H1 (cell line): Measurements from ENCODE around the gene KLHDC8A. TPM values are rescaled to one million over a fixed set of nuclear protein-coding genes. Genes with fewer than 3 reads are reported as not detected.

Experiments used
- CTCF ChIA-PET: fragments of 300-600 bp; sonication (Branson Sonifier 250); formaldehyde crosslinking; loops from one replicate; lab custom pipeline; 2021; ENCODE audit not compliant: partially characterized antibody; lab: Charles Lee
- POLR2A ChIA-PET: fragments of 300-600 bp; sonication (Branson Sonifier 250); formaldehyde crosslinking; loops from one replicate; lab custom pipeline; 2021; ENCODE audit warnings: inconsistent platforms; ENCODE audit not compliant: partially characterized antibody; lab: Charles Lee
- DNase-seq, 2 experiments: peaks; one replicate each; pipeline versions ENCODE4 v3.0.0 to v3.0.0-alpha.2; 2010 to 2022; ENCODE audit warnings: low spot score in 2 of 2, low read depth in 1 of 2, mixed read lengths in 1 of 2
- FAIRE-seq: peaks from 2 replicates; lab custom pipeline; 2011; peaks lifted over from hg19 to GRCh38; lab: Jason Lieb, UNC
- H2AFZ ChIP-seq: 2 replicates; pipeline ENCODE4 v1.8.1; 2012; ENCODE audit warnings: low read length, inconsistent platforms
- H2AK5ac ChIP-seq: 2 replicates; pipeline ENCODE4 v1.6.1; 2013; ENCODE audit warnings: low read depth, low read length
- H2BK120ac ChIP-seq: replicated peaks from 2 replicates; pipeline ENCODE3; 2013; ENCODE audit warnings: low read depth, low read length, inconsistent platforms
- H2BK12ac ChIP-seq: 2 replicates; pipeline ENCODE4 v1.6.1; 2013; ENCODE audit warnings: low read depth, low read length
- H2BK15ac ChIP-seq: 2 replicates; pipeline ENCODE4 v1.6.1; 2013; ENCODE audit warnings: low read length
- H2BK20ac ChIP-seq: 2 replicates; pipeline ENCODE4 v1.6.1; 2013; ENCODE audit warnings: low read length
- H2BK5ac ChIP-seq: 2 replicates; pipeline ENCODE4 v1.6.1; 2013; ENCODE audit warnings: low read depth, low read length
- H3K14ac ChIP-seq: 2 replicates; pipeline ENCODE4 v1.6.1; 2013; ENCODE audit warnings: inconsistent platforms; ENCODE audit not compliant: insufficient read length
- H3K18ac ChIP-seq: 2 replicates; pipeline ENCODE4 v1.6.1; 2013; ENCODE audit warnings: low read length; ENCODE audit errors: extremely low read depth
- H3K23ac ChIP-seq: 2 replicates; pipeline ENCODE4 v1.6.1; 2013; ENCODE audit warnings: inconsistent platforms; ENCODE audit not compliant: insufficient read length
- H3K23me2 ChIP-seq: 2 replicates; pipeline ENCODE4 v1.6.1; 2013; ENCODE audit warnings: low read depth, low read length
- H3K27ac ChIP-seq: 2 replicates; pipeline ENCODE4 v1.6.1; 2011; ENCODE audit warnings: low read depth, low read length, inconsistent platforms
- H3K27me3 ChIP-seq, 4 experiments: replicated peaks in 1 of 4; 1 replicate in 1 of 4; 2 replicates in 3 of 4; pipeline versions ENCODE4 v1.6.1 to v1.8.1; 2011 to 2013; ENCODE audit warnings: low read length in 3 of 4, mild to moderate bottlenecking in 3 of 4, inconsistent platforms in 2 of 4, mixed read lengths in 2 of 4, moderate library complexity in 1 of 4; ENCODE audit not compliant: control insufficient read depth in 3 of 4, insufficient read depth in 3 of 4; ENCODE audit errors: extremely low read depth in 1 of 4
- H3K36me3 ChIP-seq, 4 experiments: 2 replicates each; pipeline versions ENCODE4 v1.6.1 to v1.8.1; 2011 to 2013; ENCODE audit warnings: mild to moderate bottlenecking in 4 of 4, low read length in 3 of 4, moderate library complexity in 2 of 4, control low read depth in 1 of 4, inconsistent platforms in 1 of 4; ENCODE audit not compliant: insufficient read depth in 4 of 4, control insufficient read depth in 2 of 4
- H3K4ac ChIP-seq: replicated peaks from 2 replicates; pipeline ENCODE3; 2013; ENCODE audit warnings: low read length, low read depth, mixed read lengths, inconsistent platforms; ENCODE audit not compliant: insufficient read length
- H3K4me1 ChIP-seq, 4 experiments: replicated peaks in 1 of 4; 1 replicate in 1 of 4; 2 replicates in 3 of 4; pipeline versions ENCODE4 v1.6.1 to v1.8.1; 2011 to 2013; ENCODE audit warnings: low read length in 3 of 4, inconsistent platforms in 2 of 4, mixed read lengths in 1 of 4; ENCODE audit not compliant: insufficient read depth in 4 of 4, control insufficient read depth in 3 of 4
- H3K4me2 ChIP-seq, 2 experiments: 2 replicates each; pipeline versions ENCODE4 v1.6.1 to v1.8.1; 2011 to 2013; ENCODE audit warnings: low read depth in 2 of 2, low read length in 2 of 2, control low read depth in 1 of 2, inconsistent platforms in 1 of 2, mild to moderate bottlenecking in 1 of 2; ENCODE audit not compliant: insufficient read depth in 1 of 2
- H3K4me3 ChIP-seq, 4 experiments: fragments of 200-600, 300-600 bp in 1 of 4; sonication (generic), shearing (Covaris generic), sonication (Bioruptor Twin) in 1 of 4; 2 replicates each; pipeline versions ENCODE4 v1.5.1 to v1.8.1; 2011 to 2016; ENCODE audit warnings: low read length in 4 of 4, low read depth in 3 of 4, control low read depth in 2 of 4, inconsistent platforms in 2 of 4, mild to moderate bottlenecking in 2 of 4, mixed read lengths in 1 of 4, moderate library complexity in 1 of 4; ENCODE audit not compliant: insufficient read depth in 2 of 4; ENCODE audit errors: extremely low read depth in 1 of 4
- H3K56ac ChIP-seq: replicated peaks from 2 replicates; pipeline ENCODE3; 2013; ENCODE audit warnings: low read depth, mild to moderate bottlenecking, mixed read lengths, low read length, inconsistent platforms; ENCODE audit not compliant: insufficient read length
- H3K79me1 ChIP-seq: 2 replicates; pipeline ENCODE4 v1.6.1; 2013; ENCODE audit warnings: low read depth, low read length, control low read depth
- H3K79me2 ChIP-seq, 2 experiments: 2 replicates each; pipeline versions ENCODE4 v1.6.1 to v1.8.1; 2012 to 2013; ENCODE audit warnings: low read length in 2 of 2, mild to moderate bottlenecking in 2 of 2, inconsistent platforms in 1 of 2; ENCODE audit not compliant: insufficient read depth in 2 of 2, control insufficient read depth in 1 of 2
- H3K9ac ChIP-seq, 4 experiments: replicated peaks in 1 of 4; 1 replicate in 1 of 4; 2 replicates in 3 of 4; pipeline versions ENCODE4 v1.6.1 to v1.8.1; 2011 to 2013; ENCODE audit warnings: low read depth in 3 of 4, low read length in 3 of 4, control low read depth in 2 of 4, mild to moderate bottlenecking in 2 of 4, moderate library complexity in 2 of 4, inconsistent platforms in 1 of 4; ENCODE audit errors: extremely low read depth in 1 of 4
- H3K9me3 ChIP-seq, 2 experiments: 2 replicates each; pipeline versions ENCODE4 v1.6.1 to v1.8.1; 2012 to 2013; ENCODE audit warnings: mild to moderate bottlenecking in 2 of 2, moderate library complexity in 2 of 2, control low read depth in 1 of 2, inconsistent platforms in 1 of 2, low read depth in 1 of 2, low read length in 1 of 2, mixed read lengths in 1 of 2; ENCODE audit not compliant: insufficient read depth in 2 of 2
- H4K20me1 ChIP-seq, 2 experiments: replicated peaks in 1 of 2; 2 replicates each; pipeline versions ENCODE3 to v1.8.1; 2011 to 2013; ENCODE audit warnings: inconsistent platforms in 2 of 2, low read length in 2 of 2, mild to moderate bottlenecking in 1 of 2; ENCODE audit not compliant: insufficient read depth in 2 of 2, control insufficient read depth in 1 of 2
- H4K5ac ChIP-seq: 2 replicates; pipeline ENCODE4 v1.6.1; 2013; ENCODE audit warnings: low read length, low read depth, mixed read lengths, inconsistent platforms; ENCODE audit not compliant: insufficient read length
- H4K8ac ChIP-seq: 2 replicates; pipeline ENCODE4 v1.8.0; 2013; ENCODE audit warnings: mild to moderate bottlenecking, moderate library complexity, low read length, inconsistent platforms; ENCODE audit not compliant: insufficient read depth; ENCODE audit errors: extremely low read depth
- H4K91ac ChIP-seq: replicated peaks from 2 replicates; pipeline ENCODE3; 2013; ENCODE audit warnings: low read length, mixed read lengths, inconsistent platforms; ENCODE audit not compliant: insufficient read length
- BACH1 ChIP-seq: IDR thresholded peaks from 2 replicates; pipeline ENCODE4 v1.6.1; 2012; ENCODE audit warnings: low read length, improper control_type of control experiment
- BRCA1 ChIP-seq: IDR thresholded peaks from 2 replicates; pipeline ENCODE4 v1.6.1; 2012; ENCODE audit warnings: low read depth, low read length, improper control_type of control experiment
- CREB1 ChIP-seq: IDR thresholded peaks from 2 replicates; pipeline ENCODE4 v1.6.1; 2012; ENCODE audit warnings: inconsistent platforms
- EP300 ChIP-seq, 2 experiments: IDR thresholded peaks; 1 replicate in 1 of 2; 2 replicates in 1 of 2; pipeline ENCODE4 v1.6.1; 2011 to 2012; ENCODE audit warnings: low read depth in 2 of 2, low read length in 2 of 2, mild to moderate bottlenecking in 2 of 2, borderline replicate concordance in 1 of 2, inconsistent platforms in 1 of 2, moderate library complexity in 1 of 2
- EZH2 ChIP-seq: fragments of 200-600 bp; sonication (generic); IDR thresholded peaks from 2 replicates; pipeline ENCODE4 v1.7.1; 2012; ENCODE audit warnings: low read depth, mild to moderate bottlenecking, moderate library complexity, low read length, inconsistent platforms; ENCODE audit not compliant: severe bottlenecking
- KDM4A ChIP-seq: IDR thresholded peaks from one replicate; pipeline ENCODE4 v1.7.1; 2012; ENCODE audit warnings: low read depth, mild to moderate bottlenecking, moderate library complexity, low read length, inconsistent platforms; ENCODE audit not compliant: severe bottlenecking
- KDM5A ChIP-seq: fragments of 200-600 bp; IDR thresholded peaks from 2 replicates; pipeline ENCODE4 v1.7.1; 2012; ENCODE audit warnings: mild to moderate bottlenecking, low read length, inconsistent platforms, mixed read lengths
- MAFK ChIP-seq: IDR thresholded peaks from 2 replicates; pipeline ENCODE4 v1.6.1; 2012; ENCODE audit warnings: low read depth, mild to moderate bottlenecking, improper control_type of control experiment, low read length
- POU5F1 ChIP-seq: IDR thresholded peaks from 2 replicates; pipeline ENCODE4 v1.6.1; 2011; ENCODE audit warnings: low read depth, mild to moderate bottlenecking, low read length, moderate library complexity
- TEAD4 ChIP-seq: IDR thresholded peaks from 2 replicates; pipeline ENCODE4 v1.6.1; 2012; ENCODE audit warnings: low read depth, low read length, inconsistent platforms, mixed read lengths
- WGBS, 2 experiments: shearing (Covaris generic) in 1 of 2; methylation state at CpG; one replicate each; pipeline versions ENCODE4 v1.1.6 to v1.1.7; 2013 to 2015; ENCODE audit warnings: low lambda C conversion rate in 2 of 2, mixed read lengths in 2 of 2, inconsistent platforms in 1 of 2, low coverage in 1 of 2, missing lambda C conversion rate in 1 of 2; ENCODE audit not compliant: insufficient replicate concordance in 2 of 2, insufficient coverage in 1 of 2, insufficient read length in 1 of 2; ENCODE audit errors: extremely low coverage in 1 of 2, missing lambda C conversion rate in 1 of 2; 5-methylcytosine and 5-hydroxymethylcytosine counted together
- polyA plus RNA-seq, 7 experiments: library from polyadenylated mRNA; depleted of rRNA in 3 of 7; stranded (reverse) in 5 of 7; unstranded in 2 of 7; fragments of >200 nt in 5 of 7; fragments of 200-250 nt in 2 of 7; gene quantifications; 1 replicate in 5 of 7; 2 replicates in 1 of 7; 4 replicates in 1 of 7; pipeline versions ENCODE4 v1.2.1 to v1.2.3, GENCODE V29; 2011 to 2013; ENCODE audit warnings: missing spikeins in 2 of 7, mixed read lengths in 2 of 7
- total RNA-seq: library from RNA; stranded (reverse); fragmentation: NEBNext Ultra II Directional; extraction: Animal tissue kit (Norgen Biotek cat#: 25700); gene quantifications from 2 replicates; pipeline ENCODE4 v1.2.1, GENCODE V29; 2021
- TF ChIP-seq, protein P1 (sequence below): IDR thresholded peaks from 2 replicates; pipeline ENCODE4 v1.6.1; 2011; ENCODE audit warnings: low read length, improper control_type of control experiment

KLHDC8A gene
- total and polyA plus RNA-seq, 2 of the 8 experiments (the other 6 are each of a cell fraction or from before 2014, with no cell fraction given), result 1.9 to 3.4 TPM

DNA sequence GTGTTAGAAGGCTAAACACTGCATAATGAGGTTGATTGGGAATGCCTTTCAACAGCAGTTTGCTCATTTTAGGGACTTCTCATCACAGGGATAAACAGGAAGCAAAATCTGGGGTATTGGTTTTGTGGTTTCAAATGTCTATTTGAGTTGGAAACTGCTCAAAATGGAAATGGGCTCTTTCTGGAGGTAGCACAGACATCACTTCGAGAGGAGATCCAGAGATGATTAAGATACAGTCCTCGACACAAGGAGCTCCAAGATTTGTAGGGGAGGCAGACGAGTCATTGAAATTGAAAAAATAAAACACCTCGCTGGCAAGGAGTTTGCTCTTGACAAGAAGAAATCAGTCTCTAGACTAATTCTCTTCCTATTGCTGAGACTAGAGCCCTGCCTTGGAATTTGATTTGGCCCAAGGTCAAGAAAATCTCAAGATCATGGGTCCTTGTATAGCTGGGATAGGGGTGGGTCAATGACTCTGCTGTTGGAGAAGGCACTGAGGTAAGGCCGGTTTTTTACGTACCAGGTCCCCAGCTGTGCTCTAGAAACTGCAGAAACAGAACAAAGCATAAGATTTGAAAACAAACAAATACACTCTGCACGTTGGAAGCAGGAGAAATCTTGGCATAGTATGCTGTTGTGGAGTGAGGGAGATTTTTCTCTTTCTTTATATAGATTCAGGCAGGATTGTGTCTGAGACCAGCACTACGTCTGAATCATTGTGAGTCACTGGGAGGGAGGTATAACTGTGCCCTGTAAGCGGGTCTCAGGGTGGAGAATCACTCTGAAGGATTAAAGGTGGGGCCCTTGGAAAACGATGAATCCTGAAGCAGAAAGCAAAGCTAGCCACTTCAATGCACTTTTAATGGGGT, 17.7 kb upstream of the KLHDC8A start:
- H2BK12ac ChIP-seq, result no peak overlapping the region
- no peak overlapping the region for H2AFZ ChIP-seq
- H3K4me2 ChIP-seq, result peak overlapping the region in 1 of 2 experiments; percentile 3; a peak in 1 of 4 replicates
- 81% methylated on average over 10 of the region's 10 CpGs; no CpG with 5 or more reads in 1 of the 2 experiments for WGBS, 2 experiments
- peaks cover 9 to 25% (median 19%) of the 10 kb centered on the region in 4 experiments; a peak in 5 of 7 replicates for H3K4me1 ChIP-seq
- no peak overlapping the region for H3K14ac ChIP-seq
- H2BK20ac ChIP-seq, result no peak overlapping the region
- no peak overlapping the region for H3K18ac ChIP-seq
- no peaks in the 10 kb centered on the region for H4K20me1 ChIP-seq
- ChIA-PET POLR2A (no interaction called here), CTCF (interaction anchor here (0.9 to 14.6 kb wide), 11 partner anchors 18 to 150 kb away, joined by 3 to 207 read pairs (median 3); partner anchors contain the start of gene KLHDC8A)
- H3K56ac ChIP-seq, result no peak overlapping the region
- no peaks in the 10 kb centered on the region for H3K36me3 ChIP-seq
- no peak for FAIRE-seq
- peak overlapping the region; percentile 1; the same call in 1 of the 2 replicates for H2BK15ac ChIP-seq
- H3K27ac ChIP-seq, result no peak overlapping the region
- no peaks in the 10 kb centered on the region for H3K79me1 ChIP-seq
- no peak for DNase-seq
- no peak overlapping the region for H2AK5ac ChIP-seq
- no peak overlapping the region for H4K8ac ChIP-seq
- no peaks in the 10 kb centered on the region for H3K27me3 ChIP-seq
- H3K79me2 ChIP-seq, result no peaks in the 10 kb centered on the region
- H4K5ac ChIP-seq, result no peak overlapping the region
- no peak overlapping the region for H3K9ac ChIP-seq
- no peak overlapping the region for H3K4ac ChIP-seq
- H3K4me3 ChIP-seq, result no peak overlapping the region
- H3K23me2 ChIP-seq, result no peaks in the 10 kb centered on the region
- no peak overlapping the region for H3K23ac ChIP-seq
- H4K91ac ChIP-seq, result no peak overlapping the region
- no peak overlapping the region for H2BK120ac ChIP-seq
- H3K9me3 ChIP-seq, result no peaks in the 10 kb centered on the region
- no peak overlapping the region for H2BK5ac ChIP-seq
- TF ChIP-seq, protein P1, sequence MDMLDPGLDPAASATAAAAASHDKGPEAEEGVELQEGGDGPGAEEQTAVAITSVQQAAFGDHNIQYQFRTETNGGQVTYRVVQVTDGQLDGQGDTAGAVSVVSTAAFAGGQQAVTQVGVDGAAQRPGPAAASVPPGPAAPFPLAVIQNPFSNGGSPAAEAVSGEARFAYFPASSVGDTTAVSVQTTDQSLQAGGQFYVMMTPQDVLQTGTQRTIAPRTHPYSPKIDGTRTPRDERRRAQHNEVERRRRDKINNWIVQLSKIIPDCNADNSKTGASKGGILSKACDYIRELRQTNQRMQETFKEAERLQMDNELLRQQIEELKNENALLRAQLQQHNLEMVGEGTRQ, result no peak
- TF ChIP-seq CREB1 (no peak), EP300 (IDR thresholded peaks at IDR 0.05; ENCODE audit: borderline replicate concordance in 1 of 2, low read depth in 2 of 2, low read length in 2 of 2) (no peak), BACH1 (no peak), POU5F1 (no peak), KDM4A (no peak), TEAD4 (no peak), KDM5A (no peak), EZH2 (no peak), BRCA1 (no peak), MAFK (no peak)
